WTC11 (cell line): ENCODE measurements around the gene SUPT5H.

Experiments used
- ATF3 ChIP-seq: sonication (generic); formaldehyde crosslinking; conservative IDR thresholded peaks from 2 replicates; pipeline ENCODE4 v1.8.1; 2022; ENCODE audit warnings: mild to moderate bottlenecking, missing genetic modification reagents
- CREM ChIP-seq: sonication (generic); formaldehyde crosslinking; IDR thresholded peaks from 2 replicates; pipeline ENCODE4 v1.8.1; 2022; ENCODE audit warnings: mild to moderate bottlenecking, missing genetic modification reagents, moderate library complexity
- CTCF ChIP-seq: fragments of 200-600 bp; IDR thresholded peaks from 2 replicates; pipeline ENCODE4 v1.8.0; 2022; ENCODE audit warnings: antibody characterized with exemption
- E2F1 ChIP-seq: sonication (generic); formaldehyde crosslinking; IDR thresholded peaks from 2 replicates; pipeline ENCODE4 v1.8.0; 2022; ENCODE audit warnings: mild to moderate bottlenecking, missing genetic modification reagents
- E2F5 ChIP-seq: sonication (generic); formaldehyde crosslinking; IDR thresholded peaks from 2 replicates; pipeline ENCODE4 v1.8.1; 2022; ENCODE audit warnings: mild to moderate bottlenecking, moderate library complexity, missing genetic modification reagents
- ESRRA ChIP-seq: sonication (generic); formaldehyde crosslinking; IDR thresholded peaks from 2 replicates; pipeline ENCODE4 v1.8.1; 2022; ENCODE audit warnings: mild to moderate bottlenecking, missing genetic modification reagents, borderline replicate concordance
- ETV6 ChIP-seq: sonication (generic); formaldehyde crosslinking; IDR thresholded peaks from 2 replicates; pipeline ENCODE4 v1.8.1; 2022; ENCODE audit warnings: mild to moderate bottlenecking, missing genetic modification reagents
- IRF1 ChIP-seq: sonication (generic); formaldehyde crosslinking; IDR thresholded peaks from 2 replicates; pipeline ENCODE4 v1.8.0; 2023; ENCODE audit warnings: missing genetic modification reagents
- MLX ChIP-seq: sonication (generic); formaldehyde crosslinking; IDR thresholded peaks from 2 replicates; pipeline ENCODE4 v1.8.1; 2023; ENCODE audit warnings: mild to moderate bottlenecking, missing genetic modification reagents, moderate library complexity
- NR1H2 ChIP-seq: sonication (generic); formaldehyde crosslinking; IDR thresholded peaks from 2 replicates; pipeline ENCODE4 v1.9.0; 2021; ENCODE audit warnings: mild to moderate bottlenecking, moderate library complexity, missing genetic modification reagents
- NR3C1 ChIP-seq: sonication (generic); formaldehyde crosslinking; conservative IDR thresholded peaks from 2 replicates; pipeline ENCODE4 v1.8.1; 2023; ENCODE audit warnings: low read depth, mild to moderate bottlenecking, missing genetic modification reagents
- ZBTB43 ChIP-seq: sonication (generic); formaldehyde crosslinking; IDR thresholded peaks from 2 replicates; pipeline ENCODE4 v1.8.1; 2023; ENCODE audit warnings: mild to moderate bottlenecking, missing genetic modification reagents
- ZNF281 ChIP-seq: sonication (generic); formaldehyde crosslinking; IDR thresholded peaks from 2 replicates; pipeline ENCODE4 v1.8.0; 2023; ENCODE audit warnings: mild to moderate bottlenecking, missing genetic modification reagents
- ZNF423 ChIP-seq: fragments of 250-450 bp; sonication (Bioruptor Pico); IDR thresholded peaks from 2 replicates; pipeline ENCODE4 v2.1.2; 2022; ENCODE audit warnings: mild to moderate bottlenecking, moderate library complexity

GRCh38 chr19:39514840-39515550 lies 69.6 kb downstream of the SUPT5H start, which contains the start of gene SELENOV:
- no peak for TF ChIP-seq ATF3 (CRISPR knock-in tag)
- TF ChIP-seq CTCF, result no peak
- no peak for TF ChIP-seq ZNF423 (CRISPR knock-in tag)
- TF ChIP-seq ZNF281, result no peak; the same call in 1 of the 2 replicates
- 0 out of 2 replicates have a peak, but pooled peaks have one; percentile 7 for TF ChIP-seq IRF1
- no peak for TF ChIP-seq CREM (CRISPR knock-in tag)
- no peak for TF ChIP-seq NR1H2
- no peak; the same call in 1 of the 2 replicates for TF ChIP-seq ETV6 (CRISPR knock-in tag)
- TF ChIP-seq MLX (CRISPR knock-in tag), result no peak
- no peak for TF ChIP-seq NR3C1 (CRISPR knock-in tag)
- 0 out of 2 replicates have a peak, but pooled peaks have one; percentile 15 for TF ChIP-seq ESRRA (CRISPR knock-in tag)
- peak; percentile 62; the same call in 1 of the 2 replicates for TF ChIP-seq E2F5 (CRISPR knock-in tag)
- no peak; the same call in 1 of the 2 replicates for TF ChIP-seq ZBTB43 (CRISPR knock-in tag)
- TF ChIP-seq E2F1, result no peak; the same call in 1 of the 2 replicates
